ENCODE results near the gene SCUBE2. TPM values are rescaled to one million over a fixed set of nuclear protein-coding genes. Genes with fewer than 3 reads are reported as not detected.

The SCUBE2 gene
- total and polyA plus RNA-seq, 2 experiments from 2014 or later, result 1.3 to 3.5 TPM

GRCh38 chr11:9053316-9054035 is 37.9 kb downstream of the SCUBE2 start:
- H3K4me1 ChIP-seq (ENCODE audit: insufficient read depth), result 0 out of 2 replicates have a peak, but pooled peaks cover 5% of the 10 kb centered on the region
- H3K27ac ChIP-seq, result no peak overlapping the region
- DNase-seq, result peak; percentile 40
- no peaks in the 10 kb centered on the region for H3K9me2 ChIP-seq (ENCODE audit: insufficient read depth)
- H3K79me2 ChIP-seq (ENCODE audit: insufficient read depth), result no peaks in the 10 kb centered on the region
- TF ChIP-seq EZH2 (IDR thresholded peaks at IDR 0.05; ENCODE audit: insufficient read depth, poor library complexity, severe bottlenecking) (no peak), EZH2phosphoT487 (IDR thresholded peaks at IDR 0.05; ENCODE audit: insufficient read depth, low read depth) (no peak)
- no peaks in the 10 kb centered on the region for H3K27me3 ChIP-seq (replicated peaks; ENCODE audit: insufficient read depth)
- in situ Hi-C loops (cut with MboI), result no loop called here
- no peaks in the 10 kb centered on the region for H3K36me3 ChIP-seq (ENCODE audit: low read depth)
- no peak overlapping the region for H2AFZ ChIP-seq
- peaks cover 3% of the 10 kb centered on the region; the same call in 1 of the 2 replicates for H3F3A ChIP-seq (ENCODE audit: insufficient read depth)
- H3K4me3 ChIP-seq, result no peak overlapping the region
- H4K20me1 ChIP-seq (ENCODE audit: insufficient read depth), result no peaks in the 10 kb centered on the region
- WGBS, 2 experiments (ENCODE audit: low coverage in 1 of 2, low lambda C conversion rate in 2 of 2, missing lambda C conversion rate in 2 of 2), result 81 to 83% methylated on average over 7 of the region's 7 CpGs
- no peaks in the 10 kb centered on the region for H3K9me3 ChIP-seq (ENCODE audit: low read depth)
- no peak overlapping the region for H3K9ac ChIP-seq
- H3K4me2 ChIP-seq (ENCODE audit: unreplicated experiment), result no peak overlapping the region

- no peaks in the 10 kb centered on the region for H3K9me3 ChIP-seq (ENCODE audit: low read depth)
- in situ Hi-C loops (cut with MboI), result no loop called here
- no peak for DNase-seq
- TF ChIP-seq EZH2 (IDR thresholded peaks at IDR 0.05; ENCODE audit: insufficient read depth, poor library complexity, severe bottlenecking), result no peak
- no peak for TF ChIP-seq EZH2phosphoT487 (IDR thresholded peaks at IDR 0.05; ENCODE audit: insufficient read depth, low read depth)
- H3K27me3 ChIP-seq (replicated peaks; ENCODE audit: insufficient read depth), result no peaks in the 10 kb centered on the region
- WGBS, 2 experiments (ENCODE audit: low coverage in 1 of 2, low lambda C conversion rate in 2 of 2, missing lambda C conversion rate in 2 of 2), result 93 to 95% methylated on average over 3 of the region's 3 CpGs
- H3K9ac ChIP-seq, result no peak overlapping the region
- H2AFZ ChIP-seq, result no peak overlapping the region
- peaks cover 11% of the 10 kb centered on the region for H3F3A ChIP-seq (ENCODE audit: insufficient read depth)
- no peaks in the 10 kb centered on the region for H3K9me2 ChIP-seq (ENCODE audit: insufficient read depth)
- H3K4me2 ChIP-seq (ENCODE audit: unreplicated experiment), result no peak overlapping the region
- no peaks in the 10 kb centered on the region for H3K36me3 ChIP-seq (ENCODE audit: low read depth)
- no peaks in the 10 kb centered on the region for H4K20me1 ChIP-seq (ENCODE audit: insufficient read depth)
- peaks cover 13% of the 10 kb centered on the region for H3K4me1 ChIP-seq (ENCODE audit: insufficient read depth)
- no peaks in the 10 kb centered on the region for H3K79me2 ChIP-seq (ENCODE audit: insufficient read depth)
- H3K4me3 ChIP-seq, result no peak overlapping the region
- H3K27ac ChIP-seq, result no peak overlapping the region
These were observed 39.1 kb downstream of the SCUBE2 start for GRCh38 chr11:9052316-9052715.

- no peaks in the 10 kb centered on the region for H3K9me3 ChIP-seq (ENCODE audit: low read depth)
- no peaks in the 10 kb centered on the region for H3K36me3 ChIP-seq (ENCODE audit: low read depth)
- no peak overlapping the region for H3K27ac ChIP-seq
- H3K79me2 ChIP-seq (ENCODE audit: insufficient read depth), result no peaks in the 10 kb centered on the region
- TF ChIP-seq EZH2 (IDR thresholded peaks at IDR 0.05; ENCODE audit: insufficient read depth, poor library complexity, severe bottlenecking) (no peak), EZH2phosphoT487 (IDR thresholded peaks at IDR 0.05; ENCODE audit: insufficient read depth, low read depth) (no peak)
- H4K20me1 ChIP-seq (ENCODE audit: insufficient read depth), result no peaks in the 10 kb centered on the region
- H3K4me1 ChIP-seq (ENCODE audit: insufficient read depth), result peaks cover 13% of the 10 kb centered on the region
- no peak overlapping the region for H2AFZ ChIP-seq
- H3K4me3 ChIP-seq, result no peak overlapping the region
- no peak overlapping the region for H3K4me2 ChIP-seq (ENCODE audit: unreplicated experiment)
- H3K27me3 ChIP-seq (replicated peaks; ENCODE audit: insufficient read depth), result no peaks in the 10 kb centered on the region
- in situ Hi-C loops (cut with MboI), result no loop called here
- no peak overlapping the region for H3K9ac ChIP-seq
- H3K9me2 ChIP-seq (ENCODE audit: insufficient read depth), result no peaks in the 10 kb centered on the region
- WGBS, 2 experiments (ENCODE audit: low coverage in 1 of 2, low lambda C conversion rate in 2 of 2, missing lambda C conversion rate in 2 of 2), result 96 to 97% methylated on average over 2 of the region's 2 CpGs
- no peak for DNase-seq
- peaks cover 11% of the 10 kb centered on the region for H3F3A ChIP-seq (ENCODE audit: insufficient read depth)
These were observed 41.4 kb downstream of the SCUBE2 start for GRCh38 chr11:9049959-9050358.

GRCh38 chr11:9047964-9048523 is 43.4 kb downstream of the SCUBE2 start:
- Histone ChIP-seq H4K20me1 (ENCODE audit: insufficient read depth) (no peaks in the 10 kb centered on the region), H3K9me3 (ENCODE audit: low read depth) (no peaks in the 10 kb centered on the region), H3K4me2 (ENCODE audit: unreplicated experiment) (peak overlapping the region; percentile 36), H3K4me1 (ENCODE audit: insufficient read depth) (peaks cover 9% of the 10 kb centered on the region), H3K9me2 (ENCODE audit: insufficient read depth) (no peaks in the 10 kb centered on the region), H3K9ac (no peak overlapping the region), H3K27me3 (replicated peaks; ENCODE audit: insufficient read depth) (no peaks in the 10 kb centered on the region), H3K4me3 (peak overlapping the region; percentile 27), H3K27ac (no peak overlapping the region), H3K36me3 (ENCODE audit: low read depth) (no peaks in the 10 kb centered on the region), H3F3A (ENCODE audit: insufficient read depth) (peaks cover 11% of the 10 kb centered on the region), H3K79me2 (ENCODE audit: insufficient read depth) (no peaks in the 10 kb centered on the region), H2AFZ (peak overlapping the region; percentile 57)
- DNase-seq, result peak; percentile 46
- in situ Hi-C loops (cut with MboI), result no loop called here
- TF ChIP-seq EZH2phosphoT487 (IDR thresholded peaks at IDR 0.05; ENCODE audit: insufficient read depth, low read depth) (no peak), EZH2 (IDR thresholded peaks at IDR 0.05; ENCODE audit: insufficient read depth, poor library complexity, severe bottlenecking) (no peak)
- 14 to 22% methylated on average over 9 of the region's 9 CpGs for WGBS, 2 experiments (ENCODE audit: low coverage in 1 of 2, low lambda C conversion rate in 2 of 2, missing lambda C conversion rate in 2 of 2)
